Kidney (tissue), 14 donors: ENCODE data around the gene ING2. TPM values are rescaled to one million over a fixed set of nuclear protein-coding genes. Genes with fewer than 3 reads are reported as not detected.
"Not testable (repeated sequence)": the region's sequence is repeated elsewhere in the genome, so short reads cannot be mapped to it uniquely, and the experiment has no call there.

Source experiments
- DNase-seq, 5 donors: peaks; one replicate each; pipeline ENCODE4 v3.0.0-alpha.2; 2013 to 2020
- FAIRE-seq: peaks from 2 replicates; lab custom pipeline; 2012; peaks lifted over from hg19 to GRCh38; lab: Jason Lieb, UNC
- H3K27ac ChIP-seq, 2 donors: one replicate each; pipeline ENCODE4 v1.7.0; 2013; ENCODE audit warnings: low read depth in 2 of 2, low read length in 2 of 2, inconsistent platforms in 1 of 2
- H3K27me3 ChIP-seq: one replicate; pipeline ENCODE4 v1.7.1; 2013; ENCODE audit warnings: low read length, inconsistent platforms; ENCODE audit not compliant: control insufficient read depth, insufficient read depth
- H3K36me3 ChIP-seq, 3 donors: one replicate each; pipeline versions ENCODE4 v1.7.0 to v1.7.1; 2013; ENCODE audit warnings: low read length in 3 of 3, control low read depth in 1 of 3, inconsistent platforms in 1 of 3; ENCODE audit not compliant: insufficient read depth in 3 of 3, control insufficient read depth in 2 of 3
- H3K4me1 ChIP-seq, 3 donors: one replicate each; pipeline versions ENCODE4 v1.7.0 to v1.7.1; 2013; ENCODE audit warnings: low read length in 3 of 3, inconsistent platforms in 1 of 3, low read depth in 1 of 3; ENCODE audit not compliant: control insufficient read depth in 2 of 3, insufficient read depth in 2 of 3
- H3K4me3 ChIP-seq, 3 donors: one replicate each; pipeline versions ENCODE4 v1.7.0 to v1.8.1; 2013; ENCODE audit warnings: low read length in 3 of 3, control low read depth in 1 of 3, inconsistent platforms in 1 of 3
- H3K9ac ChIP-seq, 3 donors: one replicate each; pipeline versions ENCODE4 v1.7.0 to v1.7.1; 2013; ENCODE audit warnings: low read length in 3 of 3, control low read depth in 1 of 3, inconsistent platforms in 1 of 3
- H3K9me3 ChIP-seq, 3 donors: one replicate each; pipeline versions ENCODE4 v1.7.0 to v1.7.1; 2013; ENCODE audit warnings: low read length in 3 of 3, control low read depth in 1 of 3, inconsistent platforms in 1 of 3; ENCODE audit not compliant: control insufficient read depth in 2 of 3, insufficient read depth in 1 of 3
- CTCF ChIP-seq: IDR thresholded peaks from 3 replicates; pipeline ENCODE4 v1.5.1; 2012; ENCODE audit warnings: mild to moderate bottlenecking, moderate library complexity, borderline replicate concordance; ENCODE audit not compliant: insufficient read depth; ENCODE audit errors: extremely low read depth
- intact Hi-C: fragments of 100-400 bp; cut with DNase I; formaldehyde crosslinking; loops from one replicate; pipeline ENCODE4 v1.11.1; 2022
- polyA plus RNA-seq: library from polyadenylated mRNA; stranded (reverse); fragments of 350-450 nt; fragmentation: Illumina TruSeq; extraction: RNeasy Lipid Tissue Mini Kit (QIAGEN cat#74804); gene quantifications from one replicate; pipeline ENCODE4 v1.2.3, GENCODE V29; 2014; ENCODE audit warnings: low read depth, low replicate concordance; ENCODE audit not compliant: insufficient read depth
- total RNA-seq: library from RNA; stranded (reverse); fragmentation: NEBNext Ultra II Directional; extraction: Animal tissue kit (Norgen Biotek cat#: 25700); gene quantifications from one replicate; pipeline ENCODE4 v1.2.1, GENCODE V29; 2021
- donor health status: control.
- donor health status: control.
- donor health status: control.
- donor health status: control.
- donor health status: control.
- donor health status: DM: yes; HTN: yes; CAD: no.
- donor health status: Normal renal cell carcinoma (clear cell type).

ING2 gene
- total and polyA plus RNA-seq, 2 donors from 2014 or later, result 7.8 to 17.3 TPM

DNA sequence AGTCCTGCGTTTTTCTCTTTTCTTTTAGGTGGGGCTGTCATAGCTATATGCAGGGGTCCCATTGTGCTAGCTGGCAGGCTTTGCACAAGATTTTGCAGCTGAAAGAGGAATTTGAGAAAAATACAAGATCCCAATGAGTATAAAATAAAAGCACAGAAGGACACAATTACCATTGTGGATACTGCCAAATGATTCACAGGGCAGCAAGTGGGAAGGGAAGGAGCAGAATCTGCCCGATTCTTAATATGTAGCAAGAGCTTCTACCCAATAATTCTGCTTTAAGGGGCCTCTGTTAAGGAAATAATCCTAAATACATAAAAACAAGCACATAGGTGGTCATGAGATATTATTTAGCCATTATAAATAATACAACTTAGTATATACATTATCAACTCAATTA, 25.9 kb upstream of the ING2 start:
- FAIRE-seq (no peak), DNase-seq (no peak)
- H3K4me1 ChIP-seq, result no peaks in the 10 kb centered on the region
- no peak overlapping the region for H3K4me3 ChIP-seq
- TF ChIP-seq CTCF, result no peak
- H3K9me3 ChIP-seq, result no peaks in the 10 kb centered on the region
- no peak overlapping the region for H3K9ac ChIP-seq
- intact Hi-C loops, result loop anchor here (10.0 kb wide), 1 partner anchor 126 kb away; no protein-coding TSS in a partner anchor
- H3K36me3 ChIP-seq, result no peaks in the 10 kb centered on the region
- no peaks in the 10 kb centered on the region for H3K27me3 ChIP-seq
- no peak overlapping the region for H3K27ac ChIP-seq

GRCh38 chr4:183482515-183483095, 22.3 kb upstream of the ING2 start:
- H3K27me3 ChIP-seq, DNase-seq, H3K4me3 ChIP-seq, H3K9ac ChIP-seq, H3K9me3 ChIP-seq, H3K36me3 ChIP-seq, FAIRE-seq, intact Hi-C loops, H3K27ac ChIP-seq, H3K4me1 ChIP-seq: not testable (repeated sequence)

DNA sequence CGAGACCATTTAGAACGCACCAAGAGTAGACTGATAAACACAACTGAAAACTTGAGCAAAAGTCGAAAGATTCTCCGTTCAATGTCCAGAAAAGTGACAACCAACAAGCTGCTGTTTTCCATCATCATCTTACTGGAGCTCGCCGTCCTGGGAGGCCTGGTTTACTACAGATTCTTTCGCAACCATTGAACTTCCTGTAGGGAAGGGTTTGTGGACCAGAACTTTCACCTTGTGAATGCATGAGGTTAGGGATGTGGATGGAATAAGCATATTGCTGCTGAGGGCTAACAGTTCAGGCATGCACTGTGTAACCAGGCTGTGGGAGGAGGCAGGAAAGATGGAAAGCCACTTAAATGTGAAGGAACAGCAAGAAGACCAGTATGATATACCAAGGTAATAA, 20.9 kb upstream of the ING2 start:
- no peak overlapping the region for H3K4me3 ChIP-seq
- no peak for FAIRE-seq
- no peaks in the 10 kb centered on the region for H3K4me1 ChIP-seq
- DNase-seq, result no peak
- H3K36me3 ChIP-seq, result no peaks in the 10 kb centered on the region
- no peak overlapping the region for H3K27ac ChIP-seq
- TF ChIP-seq CTCF, result no peak
- H3K27me3 ChIP-seq, result no peaks in the 10 kb centered on the region
- intact Hi-C loops, result no loop called here
- no peak overlapping the region for H3K9ac ChIP-seq
- H3K9me3 ChIP-seq, result no peaks in the 10 kb centered on the region

DNA sequence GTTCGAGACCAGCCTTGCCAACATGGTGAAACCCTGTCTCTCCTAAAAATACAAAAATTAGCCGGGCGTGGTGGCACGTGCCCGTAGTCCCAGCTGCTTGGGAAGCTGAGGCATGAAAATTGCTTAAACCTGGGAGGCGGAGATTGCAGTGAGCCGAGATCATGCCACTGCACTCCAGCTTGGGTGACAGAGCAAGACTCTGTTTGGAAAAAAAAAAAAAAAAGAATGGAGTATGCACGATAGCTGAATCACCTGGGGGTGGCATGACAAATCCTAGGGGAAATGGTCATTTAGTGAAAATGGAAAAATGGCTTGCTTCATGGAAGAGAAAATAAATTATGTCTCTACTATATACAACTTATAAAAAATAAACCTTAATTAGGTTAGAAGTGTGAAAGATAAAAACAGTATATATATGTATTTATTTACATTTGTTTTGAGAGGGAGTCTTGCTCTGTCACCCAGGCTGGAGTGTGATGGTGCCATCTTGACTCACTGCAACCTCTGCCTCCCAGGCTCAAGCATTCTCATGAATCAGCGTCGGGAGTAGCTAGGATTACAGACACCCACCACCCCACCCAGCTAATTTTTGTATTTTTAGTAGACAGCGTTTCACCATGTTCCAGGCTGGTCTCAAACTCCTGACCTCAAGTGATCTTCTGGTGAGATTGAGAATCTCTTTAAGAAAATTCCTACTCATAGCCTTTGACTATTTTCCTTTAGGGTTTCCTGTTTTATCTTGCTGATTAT, 19.3 kb upstream of the ING2 start:
- FAIRE-seq, result no peak
- Histone ChIP-seq H3K4me3 (no peak overlapping the region), H3K36me3 (no peaks in the 10 kb centered on the region), H3K27ac (no peak overlapping the region), H3K9ac (no peak overlapping the region), H3K4me1 (no peaks in the 10 kb centered on the region), H3K9me3 (no peaks in the 10 kb centered on the region), H3K27me3 (no peaks in the 10 kb centered on the region)
- DNase-seq, result no peak
- intact Hi-C loops, result no loop called here
- TF ChIP-seq CTCF, result no peak
